K562 (cell line): ENCODE measurements around the gene UBXN10. TPM values are rescaled to one million over a fixed set of nuclear protein-coding genes. Genes with fewer than 3 reads are reported as not detected.

Experiments used
- ATAC-seq: fragments of 200-7000 bp; cut with Tn5 transposase; 3 replicates; pipeline ENCODE4 v1.9.1; 2020; ENCODE audit warnings: moderate library complexity
- BruUV-seq: library from RNA; stranded (reverse); fragments of 400-500 nt; replicated peaks from 2 replicates; lab custom pipeline; 2021; lab: Mats Ljungman, UMichigan
- CTCF ChIA-PET: fragments of 300-600 bp; formaldehyde crosslinking; extraction: SDS; loops from one replicate; lab custom pipeline; 2021; ENCODE audit warnings: low intra/inter-chr PET ratio; lab: Yijun Ruan, JAX
- POLR2A ChIA-PET: fragments of 300-600, 350-650 bp; sonication (Branson Sonifier 250); formaldehyde crosslinking; extraction: SDS; loops from one replicate; lab custom pipeline; 2021; ENCODE audit warnings: antibody characterized with exemption, inconsistent platforms; lab: Yijun Ruan, JAX
- DNase-seq, 4 experiments: peaks; one replicate each; pipeline versions ENCODE4 v3.0.0 to v3.0.0-alpha.2; 2011 to 2018; ENCODE audit warnings: low spot score in 3 of 4, mixed read lengths in 3 of 4; ENCODE audit errors: extremely low read depth in 1 of 4
- FAIRE-seq: peaks from 2 replicates; lab custom pipeline; 2011; peaks lifted over from hg19 to GRCh38; lab: Jason Lieb, UNC
- H2AFZ ChIP-seq: 2 replicates; pipeline ENCODE4 v1.6.0; 2011; ENCODE audit warnings: low read depth, low read length, control low read depth, inconsistent platforms
- H3K27ac ChIP-seq: fragments of 200-600 bp; 3 replicates; pipeline ENCODE4 v1.8.0; 2011; ENCODE audit warnings: low read depth, mild to moderate bottlenecking, control low read depth, inconsistent platforms, low read length, moderate library complexity, mixed read lengths; ENCODE audit errors: extremely low read depth
- H3K27me3 ChIP-seq, 2 experiments: fragments of 300-600 bp in 1 of 2; 2 replicates in 1 of 2; 3 replicates in 1 of 2; pipeline versions ENCODE4 v1.6.0 to v1.8.0; 2011; ENCODE audit warnings: inconsistent platforms in 2 of 2, low read length in 2 of 2, mild to moderate bottlenecking in 1 of 2, mixed read lengths in 1 of 2, moderate library complexity in 1 of 2; ENCODE audit not compliant: control insufficient read depth in 2 of 2, insufficient read depth in 2 of 2
- H3K36me3 ChIP-seq: fragments of 300-600 bp; 3 replicates; pipeline ENCODE4 v1.8.0; 2011; ENCODE audit warnings: mild to moderate bottlenecking, low read length, inconsistent platforms; ENCODE audit not compliant: control insufficient read depth, insufficient read depth
- H3K4me1 ChIP-seq, 2 experiments: fragments of 200-600 bp in 1 of 2; replicated peaks in 1 of 2; 2 replicates in 1 of 2; 3 replicates in 1 of 2; pipeline versions ENCODE4 v1.5.1 to v1.8.0; 2011; ENCODE audit warnings: inconsistent platforms in 2 of 2, low read length in 2 of 2, mild to moderate bottlenecking in 1 of 2, mixed read lengths in 1 of 2, moderate library complexity in 1 of 2; ENCODE audit not compliant: control insufficient read depth in 2 of 2, insufficient read depth in 2 of 2
- H3K4me2 ChIP-seq: 2 replicates; pipeline ENCODE4 v1.6.1; 2011; ENCODE audit warnings: low read length, control low read depth, inconsistent platforms, mixed read lengths; ENCODE audit not compliant: insufficient read depth
- H3K4me3 ChIP-seq: fragments of 200-600 bp; sonication (generic), shearing (Covaris generic); 2 replicates; pipeline ENCODE4 v1.5.1; 2016; ENCODE audit warnings: control low read depth, inconsistent platforms
- H3K79me2 ChIP-seq: fragments of 200-600 bp; 3 replicates; pipeline ENCODE4 v1.8.0; 2011; ENCODE audit warnings: low read length, inconsistent platforms; ENCODE audit not compliant: control insufficient read depth, insufficient read depth
- H3K9ac ChIP-seq, 2 experiments: 2 replicates each; pipeline versions ENCODE4 v1.6.0 to v1.6.1; 2011; ENCODE audit warnings: low read depth in 2 of 2, low read length in 2 of 2, control low read depth in 1 of 2, inconsistent platforms in 1 of 2, mild to moderate bottlenecking in 1 of 2, mixed read lengths in 1 of 2; ENCODE audit not compliant: insufficient read depth in 1 of 2
- H3K9me1 ChIP-seq: one replicate; pipeline ENCODE4 v1.6.0; 2011; ENCODE audit warnings: inconsistent platforms, mild to moderate bottlenecking, low read length, moderate library complexity; ENCODE audit not compliant: control insufficient read depth, insufficient read depth
- H3K9me3 ChIP-seq: replicated peaks from 2 replicates; pipeline ENCODE4 v1.5.1; 2011; ENCODE audit warnings: low read depth, low read length, inconsistent platforms; ENCODE audit not compliant: control insufficient read depth, insufficient read depth
- H4K20me1 ChIP-seq: replicated peaks from 2 replicates; pipeline ENCODE4 v1.6.1; 2011; ENCODE audit warnings: low read length, inconsistent platforms, mixed read lengths; ENCODE audit not compliant: control insufficient read depth, insufficient read depth
- JUNB ChIP-seq: fragments of 450-650 bp; formaldehyde crosslinking; conservative IDR thresholded peaks from 2 replicates; pipeline ENCODE4 v1.4.0; 2020; ENCODE audit warnings: mild to moderate bottlenecking
- NRF1 ChIP-seq, 2 experiments: fragments of 450-650 bp; IDR thresholded peaks in 1 of 2; conservative IDR thresholded peaks in 1 of 2; 2 replicates each; pipeline ENCODE4 v1.6.1; 2014; ENCODE audit warnings: mild to moderate bottlenecking in 2 of 2
- PCBP2 ChIP-seq: fragments of 200-400 bp; formaldehyde crosslinking; IDR thresholded peaks from 2 replicates; pipeline ENCODE4 v1.6.1; 2018; ENCODE audit warnings: low read length, low read depth, mild to moderate bottlenecking, moderate library complexity; ENCODE audit not compliant: poor library complexity, severe bottlenecking
- ZBTB12 ChIP-seq: fragments of 250-450 bp; sonication (Bioruptor Pico); IDR thresholded peaks from 2 replicates; pipeline ENCODE4 v1.4.0; 2020
- WGBS: fragments of 100-300 bp; shearing (Covaris generic); methylation state at CpG from one replicate; pipeline ENCODE4 v1.1.6; 2016; ENCODE audit warnings: low coverage, mixed read lengths; ENCODE audit not compliant: insufficient coverage; ENCODE audit errors: missing lambda C conversion rate; 5-methylcytosine and 5-hydroxymethylcytosine counted together
- in situ Hi-C: fragments of 300-500 bp; cut with MboI; formaldehyde crosslinking; loops from 4 replicates; pipeline ENCODE4 v1.15.0; 2018; ENCODE audit warnings: inconsistent platforms, mixed read lengths
- intact Hi-C: fragments of 100-400 bp; cut with micrococcal nuclease; formaldehyde crosslinking; loops from 2 replicates; pipeline ENCODE4 v1.14.2; 2022
- polyA plus RNA-seq, 8 experiments: library from polyadenylated mRNA; depleted of rRNA in 4 of 8; stranded (reverse) in 5 of 8; unstranded in 3 of 8; fragments of >200 nt; fragmentation: Nextera tagmentation in 2 of 8; fragmentation: Illumina TruSeq in 1 of 8; extraction: Ambion mirVana in 2 of 8; extraction: Trizol in 1 of 8; gene quantifications; 2 replicates each; pipeline versions ENCODE4 v1.2.1 to v1.2.3, GENCODE V29; 2011 to 2014; ENCODE audit warnings: inconsistent platforms in 1 of 8, missing spikeins in 1 of 8
- total RNA-seq, 7 experiments: library from RNA; depleted of rRNA in 6 of 7; stranded (reverse); fragments of >200 nt in 6 of 7; fragmentation: Illumina TruSeq in 2 of 7; extraction: Trizol in 2 of 7; gene quantifications; 2 replicates each; pipeline versions ENCODE4 v1.2.1 to v1.2.3, GENCODE V29; 2011 to 2021; ENCODE audit warnings: low replicate concordance in 1 of 7
- TF ChIP-seq, protein P1 (sequence below), 3 experiments: IDR thresholded peaks in 2 of 3; conservative IDR thresholded peaks in 1 of 3; 2 replicates each; pipeline ENCODE4 v1.5.1; 2011 to 2012; ENCODE audit warnings: low read length in 3 of 3, mild to moderate bottlenecking in 3 of 3, control low read depth in 2 of 3, improper control_type of control experiment in 1 of 3, inconsistent platforms in 1 of 3, low read depth in 1 of 3, mixed read lengths in 1 of 3, moderate library complexity in 1 of 3; ENCODE audit not compliant: insufficient read depth in 2 of 3
- TF ChIP-seq, protein P2 (sequence below): IDR thresholded peaks from 2 replicates; pipeline ENCODE4 v1.6.1; 2011; ENCODE audit warnings: borderline replicate concordance, low read depth, mild to moderate bottlenecking, moderate library complexity, low read length; ENCODE audit not compliant: insufficient read depth, poor library complexity, severe bottlenecking

Gene UBXN10
- total and polyA plus RNA-seq, 9 of the 15 experiments (the other 6 are each of a cell fraction or from before 2014, with no cell fraction given): 10.7 to 17.7 (median 13.6) TPM

DNA sequence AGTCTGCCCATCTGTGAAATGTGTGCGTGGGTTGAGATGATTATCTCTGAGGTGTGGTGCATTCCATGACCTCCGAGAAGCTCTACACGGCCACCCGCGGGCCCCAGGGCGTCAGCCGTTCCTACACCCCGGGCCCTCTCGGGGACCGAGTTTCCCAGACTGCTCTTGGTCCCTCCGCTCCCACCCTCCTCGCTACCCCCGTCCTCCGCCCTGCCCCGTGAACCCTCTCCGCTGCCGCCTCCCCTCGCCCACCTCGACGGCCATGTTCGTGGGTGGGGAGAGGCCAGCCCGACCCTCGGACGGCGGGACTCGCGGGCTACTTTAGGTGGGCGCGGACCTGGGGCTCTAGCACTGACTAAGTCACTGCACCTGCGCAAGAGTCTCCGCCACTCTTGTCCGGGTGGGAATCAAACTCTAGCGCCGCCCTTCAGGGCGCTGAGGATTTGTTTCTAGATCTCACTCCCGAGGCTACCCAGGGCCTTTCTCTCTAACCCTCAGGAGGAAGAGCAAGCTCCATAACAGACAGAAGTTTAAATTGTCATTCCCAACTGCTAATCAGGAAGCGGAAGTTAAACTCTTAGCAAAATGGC lies 57.1 kb downstream of the UBXN10 start:
- BruUV-seq: no TSS peak
- intact Hi-C loops: no loop called here
- DNase-seq: peak in 3 of 4 experiments; percentile 10 to 22 (median 20)
- TF ChIP-seq NRF1 (conservative IDR thresholded peaks at IDR 0.05 in 1 of 2, IDR thresholded peaks at IDR 0.05 in 1 of 2) (peak; percentile 80 to 82), ZBTB12 (no peak), JUNB (no peak), PCBP2 (no peak)
- TF ChIP-seq, protein P1, sequence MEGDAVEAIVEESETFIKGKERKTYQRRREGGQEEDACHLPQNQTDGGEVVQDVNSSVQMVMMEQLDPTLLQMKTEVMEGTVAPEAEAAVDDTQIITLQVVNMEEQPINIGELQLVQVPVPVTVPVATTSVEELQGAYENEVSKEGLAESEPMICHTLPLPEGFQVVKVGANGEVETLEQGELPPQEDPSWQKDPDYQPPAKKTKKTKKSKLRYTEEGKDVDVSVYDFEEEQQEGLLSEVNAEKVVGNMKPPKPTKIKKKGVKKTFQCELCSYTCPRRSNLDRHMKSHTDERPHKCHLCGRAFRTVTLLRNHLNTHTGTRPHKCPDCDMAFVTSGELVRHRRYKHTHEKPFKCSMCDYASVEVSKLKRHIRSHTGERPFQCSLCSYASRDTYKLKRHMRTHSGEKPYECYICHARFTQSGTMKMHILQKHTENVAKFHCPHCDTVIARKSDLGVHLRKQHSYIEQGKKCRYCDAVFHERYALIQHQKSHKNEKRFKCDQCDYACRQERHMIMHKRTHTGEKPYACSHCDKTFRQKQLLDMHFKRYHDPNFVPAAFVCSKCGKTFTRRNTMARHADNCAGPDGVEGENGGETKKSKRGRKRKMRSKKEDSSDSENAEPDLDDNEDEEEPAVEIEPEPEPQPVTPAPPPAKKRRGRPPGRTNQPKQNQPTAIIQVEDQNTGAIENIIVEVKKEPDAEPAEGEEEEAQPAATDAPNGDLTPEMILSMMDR (IDR thresholded peaks at IDR 0.05 in 2 of 3, conservative IDR thresholded peaks at IDR 0.05 in 1 of 3; ENCODE audit: insufficient read depth in 2 of 3, low read depth in 1 of 3, low read length in 3 of 3): peak in 2 of 3 experiments; percentile 26 to 38; a peak in 3 of 6 replicates
- TF ChIP-seq, protein P2, sequence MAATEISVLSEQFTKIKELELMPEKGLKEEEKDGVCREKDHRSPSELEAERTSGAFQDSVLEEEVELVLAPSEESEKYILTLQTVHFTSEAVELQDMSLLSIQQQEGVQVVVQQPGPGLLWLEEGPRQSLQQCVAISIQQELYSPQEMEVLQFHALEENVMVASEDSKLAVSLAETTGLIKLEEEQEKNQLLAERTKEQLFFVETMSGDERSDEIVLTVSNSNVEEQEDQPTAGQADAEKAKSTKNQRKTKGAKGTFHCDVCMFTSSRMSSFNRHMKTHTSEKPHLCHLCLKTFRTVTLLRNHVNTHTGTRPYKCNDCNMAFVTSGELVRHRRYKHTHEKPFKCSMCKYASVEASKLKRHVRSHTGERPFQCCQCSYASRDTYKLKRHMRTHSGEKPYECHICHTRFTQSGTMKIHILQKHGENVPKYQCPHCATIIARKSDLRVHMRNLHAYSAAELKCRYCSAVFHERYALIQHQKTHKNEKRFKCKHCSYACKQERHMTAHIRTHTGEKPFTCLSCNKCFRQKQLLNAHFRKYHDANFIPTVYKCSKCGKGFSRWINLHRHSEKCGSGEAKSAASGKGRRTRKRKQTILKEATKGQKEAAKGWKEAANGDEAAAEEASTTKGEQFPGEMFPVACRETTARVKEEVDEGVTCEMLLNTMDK: peak; percentile 43

More for the DNA sequence above, 57.1 kb downstream of the UBXN10 start:
- CTCF ChIA-PET: no interaction called here
- WGBS: 17% methylated on average over 18 of the region's 37 CpGs
- H3K4me1 ChIP-seq: peaks cover 0 to 4% of the 10 kb centered on the region in 2 experiments; a peak in 1 of 5 replicates
- in situ Hi-C loops: no loop called here
- no peaks in the 10 kb centered on the region for H3K9me3 ChIP-seq
- no peaks in the 10 kb centered on the region for H3K9me1 ChIP-seq
- POLR2A ChIA-PET: interaction anchor here (0.8 kb wide), 1 partner anchor 352 kb away, joined by 3 read pairs; no protein-coding TSS in a partner anchor
- H3K27ac ChIP-seq: no peak overlapping the region
- no peaks in the 10 kb centered on the region for H3K36me3 ChIP-seq
- H3K4me2 ChIP-seq: no peak overlapping the region
- ATAC-seq: peak; percentile 82
- H3K79me2 ChIP-seq: no peaks in the 10 kb centered on the region
- H3K9ac ChIP-seq: no peak overlapping the region
- FAIRE-seq: no peak
- H3K4me3 ChIP-seq: no peak overlapping the region
- peaks cover 14 to 15% of the 10 kb centered on the region in 2 experiments; a peak in 3 of 5 replicates for H3K27me3 ChIP-seq
- H2AFZ ChIP-seq: no peak overlapping the region
- H4K20me1 ChIP-seq: no peaks in the 10 kb centered on the region
